Astrocyte of the cerebellum (primary cell): ENCODE data around the gene ZFP36.

Source experiments
- DNase-seq: peaks from one replicate; pipeline ENCODE4 v3.0.0-alpha.2; 2011; ENCODE audit warnings: low read depth
- H3K4me3 ChIP-seq: 2 replicates; pipeline ENCODE4 v1.5.1; 2011; ENCODE audit warnings: mild to moderate bottlenecking, low read depth, low read length, moderate library complexity
- CTCF ChIP-seq: IDR thresholded peaks from 2 replicates; pipeline ENCODE4 v1.5.1; 2012; ENCODE audit warnings: low read length, low read depth, moderate library complexity, mild to moderate bottlenecking; ENCODE audit errors: missing control alignments
- in situ Hi-C: cut with HindIII; loops from 2 replicates; pipeline ENCODE4 v1.10.0; 2017; ENCODE audit warnings: low sequenced_read_pairs

ZFP36 gene

DNA sequence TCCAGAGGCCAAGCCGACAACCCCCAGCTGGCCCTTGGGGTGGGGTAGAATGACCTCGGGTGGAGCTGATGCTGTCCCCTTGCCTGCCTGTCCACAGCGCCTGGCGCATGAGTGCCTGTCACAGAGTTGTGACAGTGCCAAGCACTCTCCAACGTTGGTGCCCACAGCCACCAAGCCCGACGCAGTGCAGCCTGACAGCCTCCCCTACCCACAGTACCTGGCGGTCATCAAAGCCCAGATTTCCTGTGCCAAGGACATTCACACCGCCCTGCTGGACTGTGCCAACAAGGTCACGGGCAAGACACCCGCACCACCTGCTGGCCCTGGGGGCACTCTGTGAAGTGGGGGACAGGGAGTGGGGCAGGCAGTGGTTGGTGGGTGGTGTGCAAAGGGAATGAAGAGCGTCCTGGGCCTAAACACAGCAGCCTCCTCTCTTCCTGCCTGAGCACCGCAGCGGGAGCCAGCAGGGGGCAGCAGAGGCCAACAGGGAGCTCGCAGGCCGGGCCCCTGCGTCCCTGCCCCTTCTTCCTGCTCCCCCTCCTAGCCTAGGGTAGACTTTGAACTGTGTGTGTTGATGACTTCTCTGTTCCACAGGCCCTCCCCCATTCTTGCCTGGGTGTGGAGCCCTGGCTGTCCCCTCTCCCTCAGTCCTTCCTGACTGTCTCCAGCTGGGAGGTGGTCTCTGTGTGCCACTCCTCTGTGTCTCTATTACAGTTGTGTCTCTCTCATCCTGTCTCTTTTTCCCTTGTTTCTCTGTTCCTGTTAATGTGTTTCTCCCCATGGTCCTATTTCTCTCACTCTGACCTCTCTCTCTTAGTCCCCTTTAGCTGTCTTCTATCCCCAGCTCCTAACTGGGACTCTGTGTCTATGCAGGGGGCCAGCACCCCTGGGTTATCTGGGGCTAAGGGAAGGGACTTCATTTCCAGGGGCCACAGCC is 9.0 kb upstream of the ZFP36 start:
- in situ Hi-C loops, result no loop called here
- TF ChIP-seq CTCF, result peak; percentile 95
- H3K4me3 ChIP-seq, result no peak overlapping the region
- no peak for DNase-seq

- no peak overlapping the region for H3K4me3 ChIP-seq
- TF ChIP-seq CTCF, result no peak
- in situ Hi-C loops, result no loop called here
- DNase-seq, result no peak
These were observed 8.3 kb upstream of the ZFP36 start for GRCh38 chr19:39398297-39398864.

- TF ChIP-seq CTCF, result no peak
- no peak for DNase-seq
- no peak overlapping the region for H3K4me3 ChIP-seq
- in situ Hi-C loops, result no loop called here
These were observed 7.0 kb upstream of the ZFP36 start for GRCh38 chr19:39399668-39400050.

DNA sequence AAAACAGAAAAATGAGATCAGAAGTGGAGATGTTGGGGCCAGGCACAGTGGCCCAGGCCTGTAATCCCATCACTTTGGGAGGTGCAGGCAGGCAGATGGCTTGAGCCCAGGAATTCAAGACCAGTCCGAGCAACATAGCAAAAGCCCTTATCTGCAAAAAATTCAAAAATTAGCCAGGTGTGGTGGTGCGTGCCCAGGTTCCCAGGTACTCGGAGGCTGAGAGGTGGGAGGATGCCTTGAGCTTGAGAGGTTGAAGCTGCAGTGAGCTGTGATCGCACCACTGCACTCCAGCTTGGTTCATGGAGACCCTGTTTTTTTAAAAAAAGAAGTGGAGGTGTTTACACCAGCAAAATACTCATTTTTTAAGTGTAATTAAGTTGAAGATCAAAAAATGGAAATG is 6.6 kb upstream of the ZFP36 start:
- no peak overlapping the region for H3K4me3 ChIP-seq
- no peak for DNase-seq
- in situ Hi-C loops, result no loop called here
- no peak for TF ChIP-seq CTCF

DNA sequence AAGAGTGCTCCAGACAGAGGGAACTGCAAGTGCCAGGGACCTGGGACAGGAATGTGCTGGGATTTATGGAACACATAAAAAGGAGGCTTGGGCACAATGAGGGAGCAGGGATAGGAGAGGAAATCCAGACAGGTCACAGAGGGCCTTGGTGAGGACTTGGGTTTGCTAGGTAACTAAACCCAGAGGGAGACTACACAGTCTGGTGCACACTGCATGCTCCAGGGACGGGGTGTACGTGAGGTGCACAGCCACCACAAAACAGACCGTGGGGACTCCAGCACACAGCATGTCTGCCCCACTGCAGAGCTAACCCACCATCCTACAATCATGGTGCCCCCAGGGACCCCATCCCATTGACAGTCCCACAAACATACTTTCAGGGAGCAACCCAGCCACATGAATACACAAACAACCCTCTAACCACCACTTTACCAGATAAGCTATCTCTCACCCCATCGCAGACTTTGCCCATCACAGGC is 5.5 kb upstream of the ZFP36 start:
- TF ChIP-seq CTCF, result no peak
- in situ Hi-C loops, result no loop called here
- no peak overlapping the region for H3K4me3 ChIP-seq
- no peak for DNase-seq

DNA sequence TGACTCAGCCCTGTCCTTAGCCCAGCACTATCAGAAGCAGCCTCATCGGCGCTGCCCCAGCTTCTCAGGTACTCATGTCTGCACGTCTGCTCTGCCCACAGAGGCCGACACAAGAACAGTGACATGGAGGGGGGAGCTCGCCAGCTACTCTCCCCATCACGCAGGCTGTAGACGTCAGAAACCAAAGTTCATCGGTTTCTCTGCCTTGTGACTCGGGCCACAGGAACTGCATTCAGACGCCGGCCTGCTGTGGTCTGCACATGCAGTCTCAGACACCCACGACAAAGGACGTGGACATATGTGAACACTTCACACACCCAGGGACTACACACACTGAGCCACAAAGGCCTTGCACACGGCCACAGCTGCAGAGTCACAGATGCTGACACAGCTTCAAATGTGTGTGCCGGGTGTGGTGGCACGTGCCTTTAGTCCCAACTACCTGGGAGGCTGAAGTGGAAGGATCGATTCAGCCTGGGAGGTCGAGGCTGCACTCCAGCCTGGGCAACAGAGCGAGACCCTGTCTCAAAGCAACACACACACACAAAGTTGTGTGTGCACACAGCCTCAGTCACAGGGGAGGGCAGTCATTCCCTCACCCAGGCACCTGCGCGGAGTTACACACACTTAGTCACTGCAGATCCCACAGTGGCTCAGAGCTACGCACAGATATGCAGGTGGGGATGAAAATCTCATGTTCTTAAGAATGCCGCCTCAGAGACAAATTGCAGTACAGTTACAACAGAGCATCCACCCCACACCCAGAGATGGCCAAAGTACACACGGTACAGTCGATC is 4.9 kb upstream of the ZFP36 start:
- no peak for TF ChIP-seq CTCF
- DNase-seq, result no peak
- in situ Hi-C loops, result no loop called here
- no peak overlapping the region for H3K4me3 ChIP-seq
